HepG2 (cell line): ENCODE results near the gene DLL1. TPM values are rescaled to one million over a fixed set of nuclear protein-coding genes. Genes with fewer than 3 reads are reported as not detected.

Source experiments
- ARHGAP35 ChIP-seq: sonication (generic); formaldehyde crosslinking; IDR thresholded peaks from 2 replicates; pipeline ENCODE4 v1.9.0; 2022; ENCODE audit warnings: mild to moderate bottlenecking, inconsistent platforms, moderate library complexity, missing genetic modification reagents, borderline replicate concordance
- E2F5 ChIP-seq: sonication (generic); formaldehyde crosslinking; conservative IDR thresholded peaks from 2 replicates; pipeline ENCODE4 v1.4.0; 2020; ENCODE audit warnings: missing genetic modification reagents
- IKZF4 ChIP-seq: sonication (generic); formaldehyde crosslinking; IDR thresholded peaks from 2 replicates; pipeline ENCODE4 v1.5.1; 2020; ENCODE audit warnings: borderline replicate concordance, mild to moderate bottlenecking, low read depth, missing genetic modification reagents; ENCODE audit errors: not compliant biosample characterization
- ISX ChIP-seq: sonication (generic); formaldehyde crosslinking; conservative IDR thresholded peaks from 2 replicates; pipeline ENCODE4 v1.5.0; 2020; ENCODE audit warnings: missing genetic modification reagents
- KDM2A ChIP-seq: sonication (generic); formaldehyde crosslinking; IDR thresholded peaks from 2 replicates; pipeline ENCODE4 v1.4.0; 2020; ENCODE audit warnings: low read depth, missing genetic modification reagents, borderline replicate concordance
- KMT2B ChIP-seq: IDR thresholded peaks from 2 replicates; pipeline ENCODE4 v1.6.1; 2016; ENCODE audit warnings: missing genetic modification reagents, missing compliant biosample characterization
- LBX2 ChIP-seq: sonication (generic); formaldehyde crosslinking; IDR thresholded peaks from 2 replicates; pipeline ENCODE4 v1.5.0; 2020; ENCODE audit warnings: missing genetic modification reagents, mild to moderate bottlenecking, borderline replicate concordance
- PRMT3 ChIP-seq: sonication (generic); formaldehyde crosslinking; IDR thresholded peaks from 2 replicates; pipeline ENCODE4 v1.8.1; 2022; ENCODE audit warnings: low read depth, mild to moderate bottlenecking, moderate library complexity, missing genetic modification reagents, borderline replicate concordance
- PTBP1 ChIP-seq: fragments of 200-400 bp; formaldehyde crosslinking; IDR thresholded peaks from 2 replicates; pipeline ENCODE4 v1.6.1; 2018; ENCODE audit warnings: low read length, low read depth; ENCODE audit not compliant: poor library complexity, severe bottlenecking
- RAD21 ChIP-seq: fragments of 450-650 bp; formaldehyde crosslinking; IDR thresholded peaks from 2 replicates; pipeline ENCODE4 v1.5.0; 2020; ENCODE audit warnings: mild to moderate bottlenecking
- RARG ChIP-seq: sonication (generic); formaldehyde crosslinking; IDR thresholded peaks from 2 replicates; pipeline ENCODE4 v1.4.0; 2020; ENCODE audit warnings: low read depth, mild to moderate bottlenecking, missing genetic modification reagents
- REPIN1 ChIP-seq: sonication (generic); formaldehyde crosslinking; IDR thresholded peaks from 2 replicates; pipeline ENCODE4 v1.8.0; 2022; ENCODE audit warnings: missing genetic modification reagents, low read depth, mild to moderate bottlenecking, borderline replicate concordance
- STAG1 ChIP-seq: sonication (generic); formaldehyde crosslinking; IDR thresholded peaks from 2 replicates; pipeline ENCODE4 v1.4.0; 2020; ENCODE audit warnings: missing genetic modification reagents
- ZBTB25 ChIP-seq: IDR thresholded peaks from 2 replicates; pipeline ENCODE4 v1.6.1; 2018; ENCODE audit warnings: missing genetic modification reagents
- ZFP36L1 ChIP-seq: sonication (generic); formaldehyde crosslinking; IDR thresholded peaks from 2 replicates; pipeline ENCODE4 v1.8.0; 2022; ENCODE audit warnings: mild to moderate bottlenecking, missing genetic modification reagents, moderate library complexity
- ZNF232 ChIP-seq: sonication (generic); formaldehyde crosslinking; IDR thresholded peaks from 2 replicates; pipeline ENCODE4 v1.4.0; 2020; ENCODE audit warnings: missing genetic modification reagents, borderline replicate concordance
- ZNF30 ChIP-seq: sonication (generic); formaldehyde crosslinking; IDR thresholded peaks from 2 replicates; pipeline ENCODE4 v1.5.0; 2020; ENCODE audit warnings: mild to moderate bottlenecking, missing genetic modification reagents
- ZNF33B ChIP-seq: sonication (generic); formaldehyde crosslinking; IDR thresholded peaks from 2 replicates; pipeline ENCODE4 v1.5.1; 2020; ENCODE audit warnings: mild to moderate bottlenecking, missing genetic modification reagents
- ZNF567 ChIP-seq: sonication (generic); formaldehyde crosslinking; IDR thresholded peaks from 2 replicates; pipeline ENCODE4 v1.8.1; 2023; ENCODE audit warnings: mild to moderate bottlenecking, missing genetic modification reagents, borderline replicate concordance
- ZNF768 ChIP-seq: sonication (generic); formaldehyde crosslinking; IDR thresholded peaks from 2 replicates; pipeline ENCODE4 v1.4.0; 2020; ENCODE audit warnings: missing genetic modification reagents
- ZSCAN31 ChIP-seq: sonication (generic); formaldehyde crosslinking; IDR thresholded peaks from 2 replicates; pipeline ENCODE4 v1.5.0; 2020; ENCODE audit warnings: low read depth, mild to moderate bottlenecking, missing genetic modification reagents
- polyA plus RNA-seq, 8 experiments: library from polyadenylated mRNA; depleted of rRNA in 3 of 8; stranded (reverse) in 7 of 8; unstranded in 1 of 8; fragments of >200 nt; fragmentation: Illumina TruSeq in 4 of 8; extraction: Trizol in 4 of 8; gene quantifications; 2 replicates each; pipeline versions ENCODE4 v1.2.1 to v1.2.3, GENCODE V29; 2011 to 2016; ENCODE audit warnings: low read depth in 4 of 8, missing spikeins in 1 of 8, mixed read lengths in 1 of 8; ENCODE audit not compliant: insufficient read depth in 1 of 8
- total RNA-seq, 5 experiments: library from RNA; depleted of rRNA; stranded (reverse); fragments of >200 nt; fragmentation: Illumina TruSeq; extraction: Trizol; gene quantifications; 2 replicates each; pipeline ENCODE4 v1.2.3, GENCODE V29; 2016; ENCODE audit warnings: low read depth in 1 of 5
- TF ChIP-seq, protein P1 (sequence below): sonication (generic); formaldehyde crosslinking; IDR thresholded peaks from 2 replicates; pipeline ENCODE4 v1.8.1; 2023; ENCODE audit warnings: missing genetic modification reagents, inconsistent platforms, borderline replicate concordance
- TF ChIP-seq, protein P2 (sequence below): sonication (generic); formaldehyde crosslinking; conservative IDR thresholded peaks from 2 replicates; pipeline ENCODE4 v1.4.0; 2020; ENCODE audit warnings: missing genetic modification reagents

The DLL1 gene
- total and polyA plus RNA-seq, 2 of the 13 experiments (the other 11 are each of a cell fraction or from before 2014, with no cell fraction given) = not detected

- TF ChIP-seq, protein P1, sequence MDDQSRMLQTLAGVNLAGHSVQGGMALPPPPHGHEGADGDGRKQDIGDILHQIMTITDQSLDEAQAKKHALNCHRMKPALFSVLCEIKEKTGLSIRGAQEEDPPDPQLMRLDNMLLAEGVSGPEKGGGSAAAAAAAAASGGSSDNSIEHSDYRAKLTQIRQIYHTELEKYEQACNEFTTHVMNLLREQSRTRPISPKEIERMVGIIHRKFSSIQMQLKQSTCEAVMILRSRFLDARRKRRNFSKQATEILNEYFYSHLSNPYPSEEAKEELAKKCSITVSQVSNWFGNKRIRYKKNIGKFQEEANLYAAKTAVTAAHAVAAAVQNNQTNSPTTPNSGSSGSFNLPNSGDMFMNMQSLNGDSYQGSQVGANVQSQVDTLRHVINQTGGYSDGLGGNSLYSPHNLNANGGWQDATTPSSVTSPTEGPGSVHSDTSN = no peak
- peak; percentile 78; the same call in 1 of the 2 replicates for TF ChIP-seq ZNF30 (CRISPR knock-in tag)
- TF ChIP-seq ZSCAN31 = no peak
- TF ChIP-seq REPIN1 (CRISPR knock-in tag) = no peak
- no peak for TF ChIP-seq ZNF232 (CRISPR knock-in tag)
- TF ChIP-seq, protein P2, sequence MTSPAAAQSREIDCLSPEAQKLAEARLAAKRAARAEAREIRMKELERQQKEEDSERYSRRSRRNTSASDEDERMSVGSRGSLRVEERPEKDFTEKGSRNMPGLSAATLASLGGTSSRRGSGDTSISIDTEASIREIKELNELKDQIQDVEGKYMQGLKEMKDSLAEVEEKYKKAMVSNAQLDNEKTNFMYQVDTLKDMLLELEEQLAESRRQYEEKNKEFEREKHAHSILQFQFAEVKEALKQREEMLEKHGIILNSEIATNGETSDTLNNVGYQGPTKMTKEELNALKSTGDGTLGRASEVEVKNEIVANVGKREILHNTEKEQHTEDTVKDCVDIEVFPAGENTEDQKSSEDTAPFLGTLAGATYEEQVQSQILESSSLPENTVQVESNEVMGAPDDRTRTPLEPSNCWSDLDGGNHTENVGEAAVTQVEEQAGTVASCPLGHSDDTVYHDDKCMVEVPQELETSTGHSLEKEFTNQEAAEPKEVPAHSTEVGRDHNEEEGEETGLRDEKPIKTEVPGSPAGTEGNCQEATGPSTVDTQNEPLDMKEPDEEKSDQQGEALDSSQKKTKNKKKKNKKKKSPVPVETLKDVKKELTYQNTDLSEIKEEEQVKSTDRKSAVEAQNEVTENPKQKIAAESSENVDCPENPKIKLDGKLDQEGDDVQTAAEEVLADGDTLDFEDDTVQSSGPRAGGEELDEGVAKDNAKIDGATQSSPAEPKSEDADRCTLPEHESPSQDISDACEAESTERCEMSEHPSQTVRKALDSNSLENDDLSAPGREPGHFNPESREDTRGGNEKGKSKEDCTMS (CRISPR knock-in tag) = no peak
- peak; percentile 23; the same call in 1 of the 2 replicates for TF ChIP-seq RAD21
- no peak; the same call in 1 of the 2 replicates for TF ChIP-seq ZNF768 (CRISPR knock-in tag)
- TF ChIP-seq RARG (CRISPR knock-in tag) = no peak
- 0 out of 2 replicates have a peak, but pooled peaks have one; percentile 11 for TF ChIP-seq ARHGAP35
- no peak for TF ChIP-seq ZNF33B (CRISPR knock-in tag)
- 0 out of 2 replicates have a peak, but pooled peaks have one; percentile 20 for TF ChIP-seq ZNF567 (CRISPR knock-in tag)
- TF ChIP-seq KMT2B (CRISPR knock-in tag) = no peak
- TF ChIP-seq ZBTB25 (CRISPR knock-in tag) = no peak
- no peak for TF ChIP-seq PTBP1
- no peak for TF ChIP-seq ZFP36L1 (CRISPR knock-in tag)
- 0 out of 2 replicates have a peak, but pooled peaks have one; percentile 27 for TF ChIP-seq ISX (CRISPR knock-in tag)
- no peak for TF ChIP-seq E2F5 (CRISPR knock-in tag)
- TF ChIP-seq IKZF4 (CRISPR knock-in tag) = no peak
- TF ChIP-seq KDM2A (CRISPR knock-in tag) = no peak; the same call in 1 of the 2 replicates
- no peak for TF ChIP-seq PRMT3 (CRISPR knock-in tag)
- no peak for TF ChIP-seq LBX2 (CRISPR knock-in tag)
- TF ChIP-seq STAG1 (CRISPR knock-in tag) = no peak
Measured at GRCh38 chr6:170305805-170306323, 15.0 kb upstream of the DLL1 start (continued).
